HG03103 (cell line): ENCODE data around the gene INSYN1.
"Not testable (repeated sequence)": the region's sequence is repeated elsewhere in the genome, so short reads cannot be mapped to it uniquely, and the experiment has no call there.

ENCODE experiments used
- ATAC-seq: cut with Tn5 transposase; IDR thresholded peaks from one replicate; pipeline ENCODE4 v1.9.1; 2021; ENCODE audit warnings: low read depth; ENCODE audit not compliant: unreplicated experiment

The INSYN1 gene

GRCh38 chr15:73750951-73751350 is 2.2 kb downstream of the INSYN1 start:
- no peak for ATAC-seq

GRCh38 chr15:73750438-73750837 is 2.7 kb downstream of the INSYN1 start:
- ATAC-seq: no peak

GRCh38 chr15:73749971-73750370 is 3.2 kb downstream of the INSYN1 start:
- ATAC-seq: no peak

- ATAC-seq: no peak
These were observed 3.6 kb downstream of the INSYN1 start for GRCh38 chr15:73749533-73749932.

- ATAC-seq: no peak
These were observed 4.4 kb downstream of the INSYN1 start for GRCh38 chr15:73748730-73749129.

GRCh38 chr15:73747847-73748590 is 5.1 kb downstream of the INSYN1 start:
- no peak for ATAC-seq

- ATAC-seq: no peak
These were observed 6.3 kb downstream of the INSYN1 start for GRCh38 chr15:73746883-73747282.

GRCh38 chr15:73746261-73746660 is 6.9 kb downstream of the INSYN1 start:
- no peak for ATAC-seq

- ATAC-seq: no peak
These were observed 8.1 kb downstream of the INSYN1 start for GRCh38 chr15:73745073-73745472.

- ATAC-seq: no peak
These were observed 8.9 kb downstream of the INSYN1 start for GRCh38 chr15:73744293-73744692.

GRCh38 chr15:73741321-73741836 is 11.8 kb downstream of the INSYN1 start:
- no peak for ATAC-seq

GRCh38 chr15:73740152-73741048 is 12.8 kb downstream of the INSYN1 start:
- no peak for ATAC-seq

- no peak for ATAC-seq
These were observed 15.6 kb downstream of the INSYN1 start for GRCh38 chr15:73737535-73737934.

- ATAC-seq: no peak
These were observed 20.2 kb downstream of the INSYN1 start for GRCh38 chr15:73732930-73733329.

- ATAC-seq: not testable (repeated sequence)
These were observed 21.1 kb downstream of the INSYN1 start for GRCh38 chr15:73732051-73732450.

- ATAC-seq: no peak
These were observed 25.7 kb downstream of the INSYN1 start for GRCh38 chr15:73727330-73727976.

- ATAC-seq: no peak
These were observed 28.9 kb downstream of the INSYN1 start for GRCh38 chr15:73724212-73724611.

- ATAC-seq: no peak
These were observed 30.0 kb downstream of the INSYN1 start for GRCh38 chr15:73723191-73723590.

- ATAC-seq: no peak
These were observed 30.7 kb downstream of the INSYN1 start for GRCh38 chr15:73722425-73722824.

GRCh38 chr15:73718694-73719093 is 34.5 kb downstream of the INSYN1 start:
- no peak for ATAC-seq

GRCh38 chr15:73717802-73718201 is 35.3 kb downstream of the INSYN1 start:
- no peak for ATAC-seq
